Measurements from ENCODE around the gene BCAS3. TPM values are rescaled to one million over a fixed set of nuclear protein-coding genes. Genes with fewer than 3 reads are reported as not detected.

Gene BCAS3
- total RNA-seq, 3 donors from 2014 or later, result 21.6 to 33.4 (median 32.1) TPM

DNA sequence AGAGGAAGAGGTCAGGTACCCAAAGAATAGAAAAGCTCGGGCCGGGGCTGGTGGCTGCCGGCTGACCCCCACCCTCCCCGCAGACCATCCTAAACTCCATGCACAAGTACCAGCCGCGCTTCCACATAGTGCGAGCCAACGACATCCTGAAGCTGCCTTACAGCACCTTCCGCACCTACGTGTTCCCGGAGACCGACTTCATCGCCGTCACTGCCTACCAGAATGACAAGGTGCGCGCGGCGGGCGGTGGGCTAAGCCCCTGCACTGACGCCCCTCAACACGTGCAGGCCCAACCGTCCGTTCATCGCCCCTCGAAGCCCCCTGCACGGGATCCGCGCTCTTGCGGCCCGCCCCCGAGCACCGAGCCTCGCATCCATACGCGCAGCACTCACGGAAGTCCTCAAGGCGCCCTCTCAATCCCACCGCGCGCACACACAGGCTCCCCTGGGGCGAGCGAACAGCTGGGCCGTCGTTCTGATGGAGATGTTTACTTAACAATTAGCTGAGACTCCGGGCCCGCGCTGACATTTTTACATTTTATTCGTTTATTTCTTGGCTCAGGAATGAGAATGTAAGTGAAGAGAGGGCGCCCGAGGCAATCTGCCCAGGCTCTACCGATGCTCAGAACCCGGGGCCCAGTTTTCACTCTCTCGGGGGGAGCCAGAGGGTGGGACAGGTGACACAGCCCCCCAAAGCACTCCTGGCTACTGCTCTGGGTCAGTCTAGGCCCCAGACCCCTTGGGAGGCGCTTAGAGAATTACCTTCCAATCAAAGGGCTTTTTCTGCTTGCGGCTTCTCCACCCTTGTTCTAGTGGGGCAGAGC is 725.5 kb downstream of the BCAS3 start:
- DNase-seq, result peak in 1 of 3 donors; percentile 46
- no peak for ATAC-seq
- H3K36me3 ChIP-seq (ENCODE audit: low read depth), result no peaks in the 10 kb centered on the region
- no peaks in the 10 kb centered on the region for H3K9me3 ChIP-seq
- intact Hi-C loops (cut with DNase I, micrococcal nuclease), result loop anchor here in 1 of 2 donors (10.0 kb wide), 1 partner anchor 398 kb away; no protein-coding TSS in a partner anchor
- H3K4me1 ChIP-seq (ENCODE audit: low read depth), result peaks cover 26% of the 10 kb centered on the region
- TF ChIP-seq, protein P1, sequence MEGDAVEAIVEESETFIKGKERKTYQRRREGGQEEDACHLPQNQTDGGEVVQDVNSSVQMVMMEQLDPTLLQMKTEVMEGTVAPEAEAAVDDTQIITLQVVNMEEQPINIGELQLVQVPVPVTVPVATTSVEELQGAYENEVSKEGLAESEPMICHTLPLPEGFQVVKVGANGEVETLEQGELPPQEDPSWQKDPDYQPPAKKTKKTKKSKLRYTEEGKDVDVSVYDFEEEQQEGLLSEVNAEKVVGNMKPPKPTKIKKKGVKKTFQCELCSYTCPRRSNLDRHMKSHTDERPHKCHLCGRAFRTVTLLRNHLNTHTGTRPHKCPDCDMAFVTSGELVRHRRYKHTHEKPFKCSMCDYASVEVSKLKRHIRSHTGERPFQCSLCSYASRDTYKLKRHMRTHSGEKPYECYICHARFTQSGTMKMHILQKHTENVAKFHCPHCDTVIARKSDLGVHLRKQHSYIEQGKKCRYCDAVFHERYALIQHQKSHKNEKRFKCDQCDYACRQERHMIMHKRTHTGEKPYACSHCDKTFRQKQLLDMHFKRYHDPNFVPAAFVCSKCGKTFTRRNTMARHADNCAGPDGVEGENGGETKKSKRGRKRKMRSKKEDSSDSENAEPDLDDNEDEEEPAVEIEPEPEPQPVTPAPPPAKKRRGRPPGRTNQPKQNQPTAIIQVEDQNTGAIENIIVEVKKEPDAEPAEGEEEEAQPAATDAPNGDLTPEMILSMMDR (IDR thresholded peaks at IDR 0.05), result no peak
- H3K4me3 ChIP-seq, result no peak overlapping the region

DNA sequence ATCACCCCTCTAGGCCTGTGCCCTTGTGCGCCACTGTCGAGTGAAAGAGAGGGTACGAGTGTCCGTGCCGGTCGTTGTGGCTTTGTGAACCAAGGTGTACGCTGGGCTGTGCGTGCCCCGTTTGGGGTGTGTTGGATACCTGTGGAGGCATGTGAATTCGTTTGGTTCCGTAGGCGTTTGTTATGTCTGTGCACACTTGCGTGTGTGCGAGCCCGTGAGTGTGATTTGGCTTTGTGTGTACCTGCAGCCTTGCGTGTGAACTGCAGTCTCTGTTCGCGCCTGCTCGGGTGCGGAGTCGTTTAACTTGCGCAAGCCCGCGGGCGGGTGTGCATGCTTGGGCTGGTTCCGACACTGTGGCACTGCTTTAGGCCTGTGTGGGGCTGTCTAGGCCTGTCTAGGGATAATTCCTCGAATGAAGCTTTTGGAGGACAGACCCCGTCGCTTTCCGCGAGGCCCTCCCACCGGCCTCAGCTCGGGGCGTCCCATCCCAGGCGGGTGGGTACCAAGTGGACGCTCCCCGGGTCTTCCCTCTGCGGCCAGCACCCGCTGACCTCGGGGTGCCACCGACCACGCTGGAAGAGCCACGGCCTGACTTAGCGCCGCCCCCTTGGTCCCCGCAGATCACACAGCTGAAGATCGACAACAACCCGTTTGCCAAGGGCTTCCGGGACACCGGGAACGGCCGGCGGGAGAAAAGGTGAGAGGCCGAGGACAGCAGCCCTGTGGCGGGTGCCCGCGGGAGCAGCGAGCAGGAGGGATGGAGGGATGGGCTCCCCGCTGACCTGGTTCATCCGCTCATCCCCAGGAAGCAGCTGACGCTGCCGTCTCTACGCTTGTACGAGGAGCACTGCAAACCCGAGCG is 726.4 kb downstream of the BCAS3 start:
- intact Hi-C loops (cut with DNase I, micrococcal nuclease), result loop anchor here in 1 of 2 donors (10.0 kb wide), 1 partner anchor 399 kb away; no protein-coding TSS in a partner anchor
- no peaks in the 10 kb centered on the region for H3K9me3 ChIP-seq
- no peak overlapping the region for H3K4me3 ChIP-seq
- H3K36me3 ChIP-seq (ENCODE audit: low read depth), result no peaks in the 10 kb centered on the region
- ATAC-seq, result no peak
- H3K4me1 ChIP-seq (ENCODE audit: low read depth), result peaks cover 28% of the 10 kb centered on the region
- peak in 2 of 3 donors; percentile 24 to 43 for DNase-seq
- TF ChIP-seq, protein P1 (IDR thresholded peaks at IDR 0.05), result no peak

DNA sequence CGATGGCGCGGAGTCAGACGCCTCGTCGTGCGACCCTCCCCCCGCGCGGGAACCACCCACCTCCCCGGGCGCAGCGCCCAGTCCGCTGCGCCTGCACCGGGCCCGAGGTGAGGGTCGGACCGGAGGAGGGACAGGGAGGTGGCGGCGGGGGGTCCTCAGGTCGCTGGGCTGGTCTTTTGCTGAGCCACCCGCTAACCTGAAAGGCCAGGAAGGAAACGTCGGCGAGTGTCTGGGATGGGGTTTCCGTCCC is 726.9 kb downstream of the BCAS3 start:
- intact Hi-C loops (cut with DNase I, micrococcal nuclease), result loop anchor here in 1 of 2 donors (10.0 kb wide), 1 partner anchor 400 kb away; no protein-coding TSS in a partner anchor
- DNase-seq, result no peak
- Histone ChIP-seq H3K4me3 (no peak overlapping the region), H3K9me3 (no peaks in the 10 kb centered on the region), H3K4me1 (ENCODE audit: low read depth) (peaks cover 25% of the 10 kb centered on the region), H3K36me3 (ENCODE audit: low read depth) (no peaks in the 10 kb centered on the region)
- no peak for ATAC-seq
- TF ChIP-seq, protein P1 (IDR thresholded peaks at IDR 0.05), result no peak

DNA sequence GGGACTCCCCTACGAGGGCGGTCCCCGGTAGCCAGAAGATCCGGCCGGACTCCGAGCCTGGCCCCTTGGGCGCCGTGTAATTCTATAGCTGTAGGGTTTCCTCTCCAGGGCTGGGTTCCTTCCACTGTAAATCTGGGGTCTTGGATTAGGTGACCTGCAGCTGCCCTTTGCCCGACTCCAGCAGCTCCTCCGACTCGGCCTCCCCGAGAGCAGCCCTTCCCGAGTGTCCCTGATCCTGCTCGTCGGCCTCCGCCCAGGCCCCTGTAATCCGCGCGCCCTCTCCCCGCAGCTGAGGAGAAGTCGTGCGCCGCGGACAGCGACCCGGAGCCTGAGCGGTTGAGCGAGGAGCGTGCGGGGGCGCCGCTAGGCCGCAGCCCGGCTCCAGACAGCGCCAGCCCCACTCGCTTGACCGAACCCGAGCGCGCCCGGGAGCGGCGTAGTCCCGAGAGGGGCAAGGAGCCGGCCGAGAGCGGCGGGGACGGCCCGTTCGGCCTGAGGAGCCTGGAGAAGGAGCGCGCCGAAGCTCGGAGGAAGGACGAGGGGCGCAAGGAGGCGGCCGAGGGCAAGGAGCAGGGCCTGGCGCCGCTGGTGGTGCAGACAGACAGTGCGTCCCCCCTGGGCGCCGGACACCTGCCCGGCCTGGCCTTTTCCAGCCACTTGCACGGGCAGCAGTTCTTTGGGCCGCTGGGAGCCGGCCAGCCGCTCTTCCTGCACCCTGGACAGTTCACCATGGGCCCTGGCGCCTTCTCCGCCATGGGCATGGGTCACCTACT is 727.4 kb downstream of the BCAS3 start:
- ATAC-seq, result no peak
- DNase-seq, result peak in 1 of 3 donors; percentile 45
- Histone ChIP-seq H3K9me3 (no peaks in the 10 kb centered on the region), H3K4me1 (ENCODE audit: low read depth) (peaks cover 23% of the 10 kb centered on the region), H3K36me3 (ENCODE audit: low read depth) (no peaks in the 10 kb centered on the region), H3K4me3 (no peak overlapping the region)
- intact Hi-C loops (cut with DNase I, micrococcal nuclease), result loop anchor here in 1 of 2 donors (10.0 kb wide), 1 partner anchor 400 kb away; no protein-coding TSS in a partner anchor
- TF ChIP-seq, protein P1 (IDR thresholded peaks at IDR 0.05), result no peak

Measured in mucosa of descending colon (tissue), 3 donors.